Measurements from ENCODE around the gene MAP1B.

The MAP1B gene

GRCh38 chr5:72256536-72256935 lies 149.3 kb downstream of the MAP1B start:
- DNase-seq, result no peak

Data from KG1 (cell line).